Right kidney (tissue), 1 donor: Measurements from ENCODE around the gene FAU.

ENCODE experiments used
- DNase-seq: peaks from one replicate; pipeline ENCODE4 v3.0.0-alpha.2; 2016

The FAU gene

DNA sequence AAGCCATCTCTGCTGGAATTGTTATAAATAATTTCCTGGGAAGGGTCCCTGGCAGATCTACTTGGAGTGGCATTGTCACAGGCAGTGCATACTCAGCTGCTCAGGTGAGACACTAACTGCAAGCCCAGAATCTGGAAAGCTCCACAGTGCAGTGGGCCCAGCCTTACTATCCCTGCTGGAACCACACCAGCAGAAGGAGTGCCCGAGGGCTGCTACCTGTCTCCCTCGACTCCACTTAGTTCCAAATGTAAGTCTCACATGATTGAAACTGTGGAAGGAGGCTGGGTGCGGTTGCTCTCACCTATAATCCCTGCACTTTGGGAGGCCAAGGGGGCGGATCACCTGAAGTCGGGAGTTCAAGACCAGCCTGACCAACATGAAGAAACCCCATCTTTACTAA, 26.7 kb upstream of the FAU start:
- no peak for DNase-seq

DNA sequence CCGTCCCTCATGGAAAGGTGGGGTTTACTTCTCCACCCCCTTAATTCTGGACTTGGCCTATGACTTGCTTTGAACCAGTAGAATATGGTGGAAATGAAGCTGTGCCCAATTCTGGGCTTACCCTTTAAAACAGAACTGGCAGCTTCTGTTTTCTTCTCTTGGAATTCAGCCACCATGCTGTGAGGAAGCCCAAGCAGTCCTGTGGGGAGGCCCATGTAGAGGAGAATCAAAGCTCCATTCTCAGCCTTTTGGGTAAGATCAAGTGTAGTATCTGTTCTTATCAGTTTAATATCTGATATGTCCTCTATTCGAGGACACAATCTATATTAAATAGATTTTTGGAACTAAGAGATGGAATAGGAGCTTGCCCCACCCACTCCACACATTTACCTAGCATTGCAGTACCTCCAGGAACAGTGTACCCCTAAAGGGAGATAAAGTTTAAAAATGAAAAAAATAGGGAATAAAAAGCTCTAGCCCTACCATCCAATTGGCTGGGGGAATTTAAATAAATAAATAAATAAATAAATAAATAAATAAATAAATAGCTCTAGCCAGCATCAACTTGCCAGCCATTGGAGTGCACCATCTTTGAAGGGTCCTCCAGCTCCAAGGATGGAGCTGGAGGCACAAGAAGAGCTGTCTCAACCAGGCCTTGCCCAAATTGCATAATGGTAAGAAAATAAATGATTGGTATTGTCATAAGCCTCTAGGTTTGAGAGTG, 25.6 kb upstream of the FAU start:
- DNase-seq = no peak

DNA sequence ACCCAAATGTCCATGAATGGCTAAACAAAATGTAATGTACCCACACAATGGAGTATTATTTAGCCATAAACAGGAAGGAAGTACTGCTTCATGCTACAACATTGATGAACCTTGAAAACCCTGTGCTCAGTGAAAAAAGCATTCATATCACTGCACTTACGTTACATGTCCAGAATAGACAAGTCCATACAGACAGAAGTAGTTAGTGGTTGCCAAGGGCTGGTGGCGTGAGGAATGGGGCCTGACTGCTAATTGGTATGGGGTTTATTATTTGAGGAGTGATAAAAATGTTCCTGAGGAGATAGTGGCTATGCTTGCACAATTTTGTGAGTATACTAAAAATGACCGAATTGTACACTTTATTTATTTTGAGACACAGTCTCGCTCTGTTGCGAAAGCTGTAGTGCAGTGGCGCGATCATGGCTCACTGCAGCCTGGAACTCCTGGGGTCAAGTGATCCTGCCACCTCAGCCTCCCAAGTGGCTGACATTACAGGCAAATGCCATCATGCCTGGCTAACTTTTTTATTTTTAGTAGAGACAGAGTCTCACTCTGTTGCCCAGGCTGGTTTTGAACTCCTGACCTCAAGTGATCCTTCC, 20.1 kb upstream of the FAU start:
- DNase-seq = no peak

DNA sequence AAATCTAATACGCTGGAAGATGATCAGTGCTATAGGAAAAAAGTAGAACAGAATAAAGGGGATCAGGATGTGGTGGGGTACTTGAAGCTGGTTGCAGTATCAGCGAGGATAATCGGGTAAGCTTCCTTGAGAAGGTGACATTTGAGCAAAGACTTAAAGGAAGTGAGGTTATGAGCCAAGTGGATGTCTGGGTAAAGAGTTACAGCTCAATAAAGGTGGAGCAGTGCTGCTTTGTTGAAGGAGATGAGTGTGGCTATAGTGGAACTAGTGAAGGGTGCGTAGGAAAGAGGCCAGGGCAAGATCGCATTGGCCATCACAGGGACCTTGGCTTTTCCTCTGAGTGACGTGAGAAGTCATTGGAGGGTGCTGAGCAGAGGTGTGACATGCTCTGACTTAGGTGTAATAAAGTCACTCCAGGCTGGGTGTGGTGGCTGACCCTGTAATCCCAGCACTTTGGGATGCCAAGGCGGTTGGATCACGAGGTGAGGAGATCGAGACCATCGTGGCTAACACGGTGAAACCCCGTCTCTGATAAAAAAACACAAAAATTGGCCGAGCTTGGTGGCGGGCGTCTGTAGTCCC, 14.7 kb upstream of the FAU start:
- DNase-seq = no peak

DNA sequence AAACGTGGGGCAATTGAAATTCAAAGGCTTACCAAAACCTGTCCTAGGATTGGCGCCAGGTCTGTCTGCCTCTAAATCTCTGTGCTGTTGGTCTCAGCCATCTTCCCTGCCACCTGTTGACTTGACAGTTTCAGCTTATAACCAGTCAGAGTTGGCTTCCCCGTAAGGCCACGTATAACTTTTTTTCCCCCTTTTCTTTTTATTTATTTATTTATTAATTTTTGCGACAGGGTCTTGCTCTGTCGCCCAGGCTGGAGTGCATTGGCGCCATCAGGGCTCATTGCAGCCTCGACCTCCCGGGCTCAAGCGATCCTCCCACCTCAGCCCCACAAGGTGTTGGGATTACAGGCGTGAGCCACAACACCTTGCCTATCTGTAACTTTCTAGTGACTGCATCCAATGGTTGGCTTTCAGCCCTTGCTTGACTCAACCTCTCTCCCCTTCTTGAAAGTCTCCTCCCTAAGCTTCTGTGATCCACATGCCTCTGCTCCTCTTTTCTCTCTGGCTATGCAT, 13.8 kb upstream of the FAU start:
- no peak for DNase-seq

DNA sequence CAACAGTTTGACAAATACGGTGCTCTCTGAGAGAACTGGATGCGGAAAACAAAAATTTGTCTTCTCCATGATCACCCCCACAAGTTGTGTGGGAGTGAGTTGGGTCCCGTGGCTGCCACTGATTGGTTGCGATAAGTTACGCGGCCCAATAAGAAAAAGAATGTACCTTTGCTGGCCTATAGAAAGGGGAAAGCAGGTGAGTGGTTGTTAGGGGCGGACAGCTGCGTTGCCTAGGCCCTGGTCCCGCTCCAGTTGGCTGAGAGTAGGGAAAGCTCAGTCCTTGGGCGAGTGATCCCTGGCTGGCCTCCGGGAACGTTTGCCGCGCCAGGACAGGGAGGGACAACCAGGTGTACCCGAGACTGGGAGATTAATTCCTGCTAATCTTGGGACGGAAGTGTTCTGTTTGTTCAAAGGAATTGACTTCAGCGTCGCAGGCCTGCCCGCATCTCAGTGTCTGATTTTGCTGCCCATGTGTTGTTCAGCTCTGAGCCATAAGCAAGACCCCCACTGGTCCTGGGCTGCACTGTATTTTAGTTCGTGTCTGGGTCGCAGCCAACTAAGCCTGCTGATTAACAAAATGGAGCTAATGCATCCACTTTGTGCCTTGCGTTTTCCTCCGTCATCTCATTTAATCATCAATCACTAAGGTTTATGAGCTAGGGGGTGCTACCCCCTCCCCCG, 13.2 kb upstream of the FAU start:
- no peak for DNase-seq

DNA sequence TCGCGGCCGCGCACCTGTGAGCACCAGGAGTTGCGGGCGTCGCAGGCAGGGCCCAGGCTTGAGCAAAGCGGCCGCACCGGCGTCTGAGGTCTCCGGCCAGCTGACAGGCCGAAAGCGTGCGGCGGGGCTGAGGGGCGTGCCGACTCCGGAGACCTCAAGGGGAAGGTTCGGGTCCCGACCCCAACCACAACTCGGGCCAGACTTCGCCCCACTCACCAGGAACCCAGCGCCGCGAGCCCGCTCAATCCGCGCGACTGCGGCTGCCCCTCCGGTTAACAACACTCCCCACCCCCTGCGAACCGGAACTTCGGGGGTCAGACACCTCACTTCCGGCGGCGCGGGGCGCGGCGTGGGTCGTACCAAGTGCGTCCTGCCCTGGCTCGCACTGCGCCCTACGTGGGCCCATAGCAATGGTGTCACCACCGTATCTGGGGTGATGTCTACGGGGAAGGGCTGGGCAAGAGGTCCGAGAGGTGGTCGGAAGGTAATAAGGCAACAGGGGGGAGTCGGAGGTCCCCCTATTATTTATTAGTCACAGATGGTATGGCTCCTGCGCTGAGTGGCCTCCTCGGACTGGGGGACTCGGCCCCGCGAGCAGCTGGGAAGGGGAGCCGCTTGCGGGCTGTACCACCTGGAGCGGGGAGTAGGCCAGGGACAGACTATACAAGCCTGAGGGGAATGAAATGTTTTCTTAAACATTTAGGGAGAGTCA, 12.5 kb upstream of the FAU start, which contains the start of gene SYVN1:
SYVN1 (minus strand) TSS at position 280 of the 712 bp plus-strand sequence. CDS start 918 bp downstream, outside the sequence.
- DNase-seq = peak; percentile 100

DNA sequence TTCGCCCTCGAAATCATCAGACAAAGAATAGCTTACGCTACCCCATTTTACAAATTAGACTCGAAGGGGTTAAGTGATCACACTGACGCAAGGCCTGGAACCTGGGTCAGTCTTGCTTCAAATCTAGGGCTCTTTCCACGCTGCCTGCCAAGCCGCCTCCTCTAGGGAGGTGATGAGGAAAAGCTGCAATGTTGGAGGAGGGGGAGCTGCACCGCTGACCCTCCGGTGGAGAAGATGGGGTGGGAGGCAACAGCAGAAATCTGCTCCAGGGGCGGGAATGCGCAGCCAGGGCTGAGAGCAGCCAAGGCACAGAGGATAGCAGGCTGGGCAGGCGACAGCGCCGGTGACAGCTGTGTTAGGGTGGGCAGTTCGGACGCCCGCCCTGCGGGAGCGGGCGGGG, 11.8 kb upstream of the FAU start:
- no peak for DNase-seq

DNA sequence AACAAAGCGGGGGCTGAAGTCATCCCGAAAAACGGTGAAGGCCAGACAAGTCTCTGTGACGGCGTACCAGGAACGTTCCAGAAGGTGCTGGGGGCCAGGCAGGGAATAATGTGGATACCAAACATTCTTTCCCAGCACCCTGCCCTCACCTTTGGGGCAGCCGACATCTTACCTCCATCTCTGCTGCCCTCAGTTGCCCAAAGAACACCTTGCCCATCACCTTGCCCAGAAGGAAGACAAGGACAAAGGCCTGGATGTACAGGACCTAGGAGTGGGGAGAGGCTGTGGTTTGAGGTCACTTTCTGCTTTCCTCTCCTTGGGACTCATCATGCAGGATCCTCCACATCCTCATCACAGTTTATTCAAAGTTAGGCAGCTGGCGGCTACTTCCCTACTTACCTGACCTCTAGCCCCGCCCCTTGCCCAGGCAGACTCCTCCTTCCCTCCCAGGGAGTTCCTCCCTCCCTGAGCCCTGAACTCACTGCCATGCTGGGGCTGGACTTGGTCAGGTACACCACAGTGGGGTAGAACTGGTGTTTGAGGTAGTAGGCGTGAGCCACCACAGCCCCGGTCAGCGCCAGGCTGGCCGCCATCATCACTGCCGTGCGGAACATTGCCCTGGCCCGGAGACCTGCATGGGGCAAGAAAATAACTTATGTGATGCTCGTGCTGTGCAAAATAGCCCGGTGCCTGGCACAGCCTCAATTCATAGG, 11.2 kb upstream of the FAU start:
- no peak for DNase-seq

DNA sequence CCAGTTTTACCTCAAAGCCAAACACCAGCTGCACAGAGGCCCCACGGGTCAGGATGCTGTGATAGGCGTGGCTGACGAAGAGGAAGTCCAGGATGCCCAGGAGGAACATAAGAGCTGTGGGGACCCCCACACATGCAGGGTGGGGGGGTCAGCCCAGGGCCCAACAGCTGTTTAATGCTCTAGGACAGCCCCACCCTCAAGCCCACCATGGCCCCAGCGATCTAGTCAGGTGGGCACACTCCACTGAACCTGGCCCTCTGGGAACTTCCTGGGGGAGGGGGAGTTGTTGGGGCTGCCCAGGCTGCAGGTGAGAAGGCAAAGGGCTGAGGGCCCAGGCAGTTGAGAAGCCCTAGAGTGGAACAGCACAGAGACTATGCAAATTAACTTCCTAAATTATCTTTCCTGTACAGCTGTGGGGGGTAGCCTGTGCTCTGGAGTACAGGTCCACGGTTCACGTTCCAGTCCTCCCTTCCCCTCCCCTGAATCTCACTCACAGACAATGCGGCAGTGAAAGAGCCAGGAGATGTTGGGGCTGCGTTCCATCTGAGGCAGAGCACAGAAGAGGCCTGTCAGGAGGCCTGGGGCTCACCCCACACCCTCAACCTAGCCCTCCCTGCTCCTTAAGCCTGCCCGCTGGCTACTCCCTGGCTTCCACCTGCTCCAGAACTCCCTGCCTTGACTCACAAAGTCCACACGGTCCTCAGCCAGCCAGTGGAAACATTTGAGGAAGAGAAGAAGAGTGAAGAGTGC, 10.5 kb upstream of the FAU start:
- no peak for DNase-seq

DNA sequence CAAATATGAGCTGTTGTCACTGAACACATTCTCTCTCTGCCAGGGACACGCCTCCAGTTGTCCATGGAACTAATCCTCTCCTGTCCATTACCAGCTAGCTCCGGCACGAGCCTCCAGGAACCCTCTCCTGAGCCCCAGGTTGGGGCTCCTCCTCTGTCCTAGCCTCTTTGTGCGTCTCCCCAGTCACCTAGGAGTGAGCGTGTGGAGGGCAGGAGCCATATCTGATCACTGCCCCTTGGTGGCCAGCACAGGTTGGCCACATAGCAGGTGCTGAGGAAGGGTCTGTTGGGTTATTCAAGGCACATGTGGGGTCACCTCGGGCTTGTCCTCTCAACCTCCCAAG, 9.9 kb upstream of the FAU start:
- no peak for DNase-seq

DNA sequence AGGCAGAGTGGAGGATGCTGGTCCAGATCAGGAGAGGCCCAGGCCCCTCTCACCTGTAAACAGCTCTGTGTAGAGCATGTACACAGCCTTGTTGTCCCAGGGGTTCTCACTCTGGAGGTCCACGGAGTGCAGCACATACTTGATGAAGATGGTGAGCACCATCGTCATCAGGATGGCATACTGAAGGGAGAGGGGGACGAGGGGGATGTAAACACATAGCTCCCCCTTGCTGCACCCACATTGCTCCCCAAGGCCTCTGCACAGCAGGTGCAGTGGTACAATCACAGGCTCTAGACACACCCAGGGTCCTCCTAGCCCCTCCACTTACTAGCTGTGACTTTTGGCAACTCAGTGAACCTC, 9.5 kb upstream of the FAU start:
- no peak for DNase-seq

DNA sequence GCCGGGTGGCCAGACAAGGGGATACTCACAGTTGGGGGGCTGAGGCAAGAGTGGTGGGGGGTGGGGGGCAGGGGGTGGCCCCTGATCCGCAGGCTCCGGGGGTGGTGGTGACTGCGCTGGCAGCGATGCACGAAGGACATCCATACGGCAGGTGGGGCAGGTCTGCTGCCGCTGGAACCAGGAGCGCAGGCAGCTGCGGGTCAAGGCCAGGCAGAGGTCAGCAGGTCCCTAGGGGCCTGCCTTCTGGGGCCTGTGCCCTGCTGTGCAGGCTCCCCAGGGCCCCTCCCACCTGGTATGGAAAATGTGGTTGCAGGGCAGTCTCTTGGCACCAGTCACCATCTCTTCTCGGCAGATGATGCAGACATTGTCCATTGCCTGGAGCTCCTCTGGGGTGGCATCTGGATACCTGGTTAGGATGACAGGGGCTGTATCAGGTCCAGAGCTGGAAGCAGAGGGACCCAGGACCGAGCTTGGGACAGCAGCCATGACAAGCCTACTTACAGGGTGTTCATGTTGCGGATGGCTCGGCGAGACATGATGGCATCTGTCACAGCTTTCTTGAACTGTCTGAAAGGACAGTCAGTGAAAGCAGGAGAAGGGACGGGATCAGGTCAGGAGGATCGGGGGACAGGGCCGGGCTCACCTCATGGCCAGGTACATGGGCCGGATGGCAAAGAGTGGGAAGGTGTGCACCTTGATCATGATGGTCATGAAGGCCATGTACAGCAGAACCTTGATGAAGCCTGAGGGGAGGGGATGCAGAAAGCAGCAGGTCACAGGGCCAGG, 8.9 kb upstream of the FAU start:
- DNase-seq = no peak

DNA sequence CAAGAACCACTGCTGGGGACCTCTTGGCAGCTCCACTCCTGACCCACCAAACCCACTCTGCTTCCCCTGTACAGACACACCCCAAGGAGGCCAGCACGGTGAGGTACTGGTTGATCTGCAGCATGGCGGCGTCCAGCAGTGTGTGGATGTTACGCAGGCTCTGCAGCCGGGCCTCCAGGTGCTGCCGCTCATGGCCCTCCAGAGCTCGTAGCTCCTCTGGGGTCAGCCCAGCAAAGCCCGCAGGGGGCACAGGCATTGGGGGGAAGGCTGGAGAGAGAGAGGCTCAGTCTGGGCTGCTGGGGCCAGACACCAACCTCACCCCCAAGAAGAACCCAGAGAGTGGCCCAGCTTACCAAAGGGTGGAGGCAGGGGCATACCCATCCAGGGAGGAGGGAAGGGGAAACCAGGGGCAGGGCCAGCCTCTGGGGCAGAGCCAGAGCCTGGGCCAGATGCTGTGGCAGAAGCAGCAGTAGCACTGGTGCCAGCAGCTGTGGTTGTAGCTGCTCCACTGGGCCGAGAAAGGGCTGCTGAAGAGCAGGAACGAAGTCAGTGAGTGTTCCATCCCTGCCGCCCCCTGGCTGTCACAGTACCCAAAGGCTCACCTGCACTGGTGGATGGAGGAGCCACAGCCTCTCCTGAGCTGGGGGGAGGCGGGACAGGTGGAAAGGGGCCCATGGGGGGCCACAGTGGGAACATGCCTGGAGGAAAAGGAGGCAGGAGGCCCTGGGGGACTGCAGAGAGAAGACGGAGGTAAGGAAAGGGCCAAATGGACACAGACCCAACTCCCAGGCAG, 7.9 kb upstream of the FAU start:
- DNase-seq = no peak

DNA sequence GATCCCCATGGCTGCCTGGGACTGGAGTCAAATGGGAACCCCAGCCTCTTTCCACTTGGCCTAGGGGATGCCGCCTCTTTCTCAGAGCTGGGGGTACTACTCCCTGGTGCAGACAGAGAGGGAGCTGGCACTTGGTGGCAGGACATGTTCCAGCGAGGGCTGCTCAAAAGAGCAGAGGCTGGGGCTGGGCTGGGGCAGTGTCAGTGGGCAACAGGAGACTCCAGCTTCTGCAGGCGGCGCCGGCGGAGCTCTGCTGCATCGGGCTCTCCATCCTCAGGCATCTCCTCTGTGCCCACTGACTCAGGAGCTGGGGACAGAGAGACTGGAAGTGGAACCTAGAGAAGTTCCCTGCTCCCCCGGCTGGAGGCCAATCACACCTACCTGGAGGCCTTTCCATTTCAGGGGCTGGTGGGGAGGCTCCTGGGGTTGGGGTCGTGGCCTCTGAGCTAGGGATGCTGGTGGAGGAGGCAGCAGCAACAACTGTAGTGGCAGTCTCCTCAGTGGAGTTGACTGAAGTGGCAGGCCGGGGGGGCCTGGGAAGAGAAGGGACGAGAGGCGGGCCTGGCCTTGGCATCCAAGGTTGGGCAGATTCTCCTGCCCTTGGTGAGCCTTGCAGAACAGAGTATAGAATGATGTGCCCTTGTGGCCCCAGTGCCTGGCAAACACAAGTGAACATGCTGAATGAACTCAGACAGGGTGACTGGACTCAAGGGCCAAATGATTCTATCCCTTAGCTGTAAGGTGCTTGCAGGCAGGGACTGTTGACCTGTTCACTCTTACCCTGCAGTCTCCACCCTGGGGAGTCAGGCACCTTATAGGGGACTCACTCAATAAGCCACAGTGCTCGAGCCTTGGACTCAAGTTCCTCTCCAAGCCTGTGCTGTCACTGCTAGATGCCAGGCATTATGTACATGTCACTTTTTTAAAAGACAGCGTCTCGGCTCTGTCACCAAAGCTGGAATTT, 6.5 kb upstream of the FAU start:
- DNase-seq = no peak

DNA sequence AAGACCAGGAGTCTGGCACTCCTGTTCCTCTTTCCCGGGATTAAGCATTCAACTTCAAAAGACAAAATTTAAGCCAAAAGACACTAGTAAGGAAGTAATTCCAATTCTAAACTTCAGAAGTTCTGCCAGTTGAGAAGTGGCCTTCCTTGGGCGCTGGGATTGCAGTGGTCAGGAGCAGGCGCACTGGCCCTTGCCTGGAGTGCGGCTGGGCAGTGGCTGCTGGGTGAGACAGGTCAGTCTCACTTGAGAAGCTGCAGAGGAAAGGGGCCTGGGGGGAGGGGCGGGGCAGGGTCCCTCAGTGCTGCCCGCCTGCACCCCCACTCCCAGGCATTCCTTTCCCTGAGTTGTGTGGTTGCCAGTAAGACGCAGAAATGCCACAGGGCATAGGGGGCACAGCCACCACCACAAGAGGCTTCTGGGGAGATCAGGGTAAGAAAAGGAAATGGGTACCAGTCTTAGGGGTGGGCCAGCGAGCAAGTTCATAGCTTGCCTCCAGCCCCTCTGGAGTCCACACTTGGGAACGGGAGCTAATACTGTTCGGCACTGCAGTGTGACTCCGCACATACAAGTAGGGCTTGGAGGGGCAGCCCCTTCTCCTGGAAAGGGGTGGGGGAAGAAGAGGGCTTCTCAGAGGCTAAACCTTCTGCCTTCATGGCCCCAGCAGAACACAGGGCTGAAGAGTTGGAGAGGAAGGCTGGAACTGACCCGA, 5.7 kb upstream of the FAU start:
- no peak for DNase-seq

DNA sequence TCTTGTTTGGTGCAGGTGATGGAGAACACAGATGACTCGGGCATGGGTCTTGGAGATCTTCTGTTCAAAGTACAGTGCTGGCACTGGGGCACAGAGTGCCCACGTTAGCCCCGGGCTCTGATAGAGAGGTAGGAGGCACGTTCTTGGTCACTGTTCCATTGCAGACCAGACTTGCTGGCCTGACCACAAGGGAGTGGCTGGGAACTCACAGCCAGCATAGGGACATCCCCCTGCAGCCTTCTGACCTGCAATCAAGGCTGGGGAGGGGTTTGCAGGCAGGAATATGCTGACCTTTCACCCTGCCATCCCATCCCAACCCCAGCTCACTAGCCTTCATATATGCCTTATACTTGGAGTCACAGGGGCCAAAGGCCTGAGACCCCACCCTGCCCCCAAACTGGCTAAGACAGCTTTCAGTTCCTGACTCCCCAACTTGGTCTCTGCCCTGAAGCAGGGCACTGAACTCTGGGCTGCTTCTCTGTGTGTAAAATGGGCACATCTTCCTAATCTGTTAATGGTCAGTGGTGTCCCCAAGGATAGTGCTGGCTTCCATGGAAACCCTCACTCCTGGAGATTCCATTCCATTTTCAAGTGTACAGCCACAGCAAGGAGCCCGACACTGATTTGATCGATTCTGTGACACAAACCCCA, 4.8 kb upstream of the FAU start:
- no peak for DNase-seq
